Neuronal stem cell (in vitro differentiated cells): ENCODE measurements around the gene C1S.

ENCODE experiments used
- DNase-seq: peaks from one replicate; pipeline ENCODE4 v3.0.0-alpha.2; 2013; ENCODE audit warnings: low spot score
- H2AFZ ChIP-seq: one replicate; pipeline ENCODE4 v1.6.1; 2013; ENCODE audit warnings: mild to moderate bottlenecking, low read length, inconsistent platforms
- H2AK5ac ChIP-seq: 2 replicates; pipeline ENCODE4 v1.6.1; 2013; ENCODE audit warnings: low read depth, mild to moderate bottlenecking, inconsistent platforms, low read length, moderate library complexity, mixed read lengths
- H2BK120ac ChIP-seq: 2 replicates; pipeline ENCODE4 v1.6.1; 2013; ENCODE audit warnings: low read depth, mild to moderate bottlenecking, inconsistent platforms, low read length, moderate library complexity, mixed read lengths
- H2BK12ac ChIP-seq: one replicate; pipeline ENCODE4 v1.6.1; 2013; ENCODE audit warnings: low read length, inconsistent platforms
- H2BK15ac ChIP-seq: 2 replicates; pipeline ENCODE4 v1.6.1; 2013; ENCODE audit warnings: mild to moderate bottlenecking, low read length, inconsistent platforms, mixed read lengths
- H2BK5ac ChIP-seq: one replicate; pipeline ENCODE4 v1.6.1; 2013; ENCODE audit warnings: inconsistent platforms, mild to moderate bottlenecking, low read length, moderate library complexity
- H3K14ac ChIP-seq: one replicate; pipeline ENCODE4 v1.6.1; 2013; ENCODE audit warnings: low read length, inconsistent platforms
- H3K18ac ChIP-seq: 2 replicates; pipeline ENCODE4 v1.6.1; 2013; ENCODE audit warnings: low read length, inconsistent platforms
- H3K23ac ChIP-seq: 2 replicates; pipeline ENCODE4 v1.6.1; 2013; ENCODE audit warnings: low read depth, mild to moderate bottlenecking, mixed read lengths, low read length, inconsistent platforms; ENCODE audit not compliant: poor library complexity
- H3K27ac ChIP-seq: replicated peaks from 3 replicates; pipeline ENCODE4 v1.5.1; 2013; ENCODE audit warnings: low read length, inconsistent platforms
- H3K27me3 ChIP-seq, 3 experiments: 2 replicates each; pipeline ENCODE4 v1.6.1; 2013; ENCODE audit warnings: low read length in 3 of 3, mild to moderate bottlenecking in 2 of 3, inconsistent platforms in 1 of 3, low read depth in 1 of 3, mixed read lengths in 1 of 3, moderate library complexity in 1 of 3; ENCODE audit not compliant: control insufficient read depth in 3 of 3, insufficient read depth in 3 of 3
- H3K36me3 ChIP-seq, 2 donors: replicated peaks in 1 of 2; 2 replicates each; pipeline ENCODE4 v1.6.1; 2013; ENCODE audit warnings: low read length in 2 of 2; ENCODE audit not compliant: control insufficient read depth in 2 of 2, insufficient read depth in 2 of 2
- H3K4ac ChIP-seq: 2 replicates; pipeline ENCODE4 v1.6.1; 2013; ENCODE audit warnings: inconsistent platforms, mild to moderate bottlenecking, low read length, moderate library complexity
- H3K4me1 ChIP-seq, 2 donors: 1 replicate in 1 of 2; 2 replicates in 1 of 2; pipeline ENCODE4 v1.6.1; 2013; ENCODE audit warnings: low read length in 2 of 2, low read depth in 1 of 2; ENCODE audit not compliant: control insufficient read depth in 2 of 2, insufficient read depth in 1 of 2
- H3K4me2 ChIP-seq: one replicate; pipeline ENCODE4 v1.6.1; 2013; ENCODE audit warnings: mild to moderate bottlenecking, low read length, inconsistent platforms; ENCODE audit not compliant: insufficient read depth, poor library complexity, severe bottlenecking
- H3K4me3 ChIP-seq, 2 donors: 2 replicates each; pipeline ENCODE4 v1.5.1; 2013; ENCODE audit warnings: low read length in 2 of 2, mild to moderate bottlenecking in 2 of 2, inconsistent platforms in 1 of 2, moderate library complexity in 1 of 2
- H3K79me1 ChIP-seq: one replicate; pipeline ENCODE4 v1.6.1; 2013; ENCODE audit warnings: low read depth, mild to moderate bottlenecking, inconsistent platforms, low read length, moderate library complexity
- H3K9ac ChIP-seq: one replicate; pipeline ENCODE4 v1.6.1; 2013; ENCODE audit warnings: mild to moderate bottlenecking, low read depth, low read length, inconsistent platforms; ENCODE audit not compliant: poor library complexity
- H3K9me3 ChIP-seq, 2 donors: replicated peaks in 1 of 2; 2 replicates each; pipeline versions ENCODE3 to v1.6.1; 2013; ENCODE audit warnings: low read length in 2 of 2, mild to moderate bottlenecking in 2 of 2, inconsistent platforms in 1 of 2, low read depth in 1 of 2, mixed read lengths in 1 of 2, moderate library complexity in 1 of 2; ENCODE audit not compliant: control insufficient read depth in 2 of 2, insufficient read depth in 1 of 2
- H4K8ac ChIP-seq: one replicate; pipeline ENCODE4 v1.6.1; 2013; ENCODE audit warnings: low read depth, mild to moderate bottlenecking, inconsistent platforms, low read length, moderate library complexity
- H4K91ac ChIP-seq: one replicate; pipeline ENCODE4 v1.6.1; 2013; ENCODE audit warnings: low read length, low read depth, mild to moderate bottlenecking, inconsistent platforms; ENCODE audit not compliant: poor library complexity
- WGBS, 2 donors: extraction: QIAGEN DNeasy Blood & Tissue Kit; methylation state at CpG; one replicate each; pipeline ENCODE4 v1.1.7; 2013; ENCODE audit warnings: missing lambda C conversion rate in 2 of 2, mixed read lengths in 1 of 2; ENCODE audit not compliant: insufficient read length in 2 of 2, insufficient replicate concordance in 1 of 2; ENCODE audit errors: extremely low coverage in 2 of 2; 5-methylcytosine and 5-hydroxymethylcytosine counted together

Gene C1S

GRCh38 chr12:7058163-7058845, 2.2 kb upstream of the C1S start:
- Histone ChIP-seq H3K14ac (no peak overlapping the region), H3K4ac (no peak overlapping the region), H3K9me3 (no peaks in the 10 kb centered on the region), H3K79me1 (no peaks in the 10 kb centered on the region), H4K8ac (no peak overlapping the region), H3K27me3 (no peaks in the 10 kb centered on the region), H4K91ac (no peak overlapping the region), H2BK15ac (no peak overlapping the region), H3K4me3 (no peak overlapping the region), H3K9ac (no peak overlapping the region), H2AFZ (no peak overlapping the region), H2BK12ac (no peak overlapping the region), H3K27ac (no peak overlapping the region), H3K18ac (peak overlapping the region; percentile 48), H2AK5ac (no peak overlapping the region), H2BK120ac (no peak overlapping the region), H3K23ac (no peak overlapping the region), H2BK5ac (no peak overlapping the region), H3K4me1 (peaks cover 0 to 5% of the 10 kb centered on the region in 2 donors), H3K4me2 (no peak overlapping the region), H3K36me3 (no peaks in the 10 kb centered on the region)
- no CpG with 5 or more reads among the region's 3 CpGs for WGBS, 2 donors
- no peak for DNase-seq

DNA sequence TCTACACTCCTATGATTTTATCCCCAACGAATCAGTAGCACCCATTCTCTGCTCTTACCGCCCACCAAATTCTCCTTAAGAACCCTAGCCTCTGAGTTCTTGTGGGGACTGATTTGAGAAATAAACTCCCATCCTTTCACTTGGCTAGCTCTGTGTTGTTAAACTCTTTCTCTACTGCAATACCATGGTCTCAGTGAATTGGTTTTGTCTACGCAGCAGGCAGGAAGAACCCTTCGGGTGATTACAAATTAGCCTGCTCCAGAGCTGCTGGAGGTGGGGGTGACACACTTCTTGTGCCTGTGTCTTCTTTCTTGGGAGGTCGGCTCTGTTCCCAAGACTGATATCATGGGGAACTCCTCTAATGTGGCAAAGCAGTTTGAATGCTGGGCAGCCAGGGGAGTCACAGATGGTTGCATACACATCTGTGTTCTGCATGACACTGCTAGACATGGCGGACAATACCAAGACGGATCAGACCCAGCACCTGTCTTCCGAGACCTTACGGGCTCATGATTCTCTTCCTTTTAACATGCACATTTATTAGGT, 1.6 kb upstream of the C1S start:
- Histone ChIP-seq H3K79me1 (no peaks in the 10 kb centered on the region), H4K91ac (no peak overlapping the region), H3K27me3 (no peaks in the 10 kb centered on the region), H3K9ac (no peak overlapping the region), H3K23ac (no peak overlapping the region), H3K18ac (no peak overlapping the region), H4K8ac (no peak overlapping the region), H3K14ac (no peak overlapping the region), H3K27ac (no peak overlapping the region), H2BK12ac (no peak overlapping the region), H2AFZ (no peak overlapping the region), H2BK15ac (no peak overlapping the region), H3K4ac (no peak overlapping the region), H3K36me3 (no peaks in the 10 kb centered on the region), H2BK120ac (no peak overlapping the region), H3K9me3 (no peaks in the 10 kb centered on the region), H3K4me3 (no peak overlapping the region), H3K4me2 (no peak overlapping the region), H2AK5ac (no peak overlapping the region), H2BK5ac (no peak overlapping the region), H3K4me1 (peaks cover 0 to 5% of the 10 kb centered on the region in 2 donors)
- DNase-seq, result no peak
- no CpG with 5 or more reads among the region's 9 CpGs for WGBS, 2 donors

DNA sequence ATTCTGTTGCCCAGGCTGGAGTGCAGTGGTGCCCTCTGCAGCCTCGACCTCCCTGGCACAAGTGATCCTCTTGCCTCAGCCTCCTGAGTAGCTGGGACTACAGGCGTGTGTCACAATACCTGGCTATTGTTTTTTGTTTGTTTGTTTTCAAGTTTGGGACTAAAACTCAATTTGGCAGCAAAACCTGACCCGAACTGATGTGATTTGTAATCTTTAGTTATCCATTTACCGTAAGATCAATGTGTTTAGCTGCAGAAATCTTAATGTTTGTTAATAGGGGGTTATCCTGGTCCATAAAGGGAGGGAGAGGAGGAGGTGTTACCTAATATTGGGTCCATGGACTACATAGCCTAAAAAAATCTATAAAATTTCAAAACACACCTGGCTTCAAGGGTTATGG, 738 bp upstream of the C1S start:
- no peak overlapping the region for H4K8ac ChIP-seq
- H3K14ac ChIP-seq, result no peak overlapping the region
- H2AK5ac ChIP-seq, result no peak overlapping the region
- no CpG with 5 or more reads among the region's 4 CpGs for WGBS, 2 donors
- H3K27ac ChIP-seq, result no peak overlapping the region
- DNase-seq, result no peak
- no peaks in the 10 kb centered on the region for H3K36me3 ChIP-seq
- H3K23ac ChIP-seq, result no peak overlapping the region
- no peak overlapping the region for H3K18ac ChIP-seq
- H3K4ac ChIP-seq, result no peak overlapping the region
- no peak overlapping the region for H4K91ac ChIP-seq
- H2BK12ac ChIP-seq, result no peak overlapping the region
- no peak overlapping the region for H3K4me3 ChIP-seq
- H2AFZ ChIP-seq, result no peak overlapping the region
- no peaks in the 10 kb centered on the region for H3K27me3 ChIP-seq
- H2BK15ac ChIP-seq, result no peak overlapping the region
- H3K9ac ChIP-seq, result no peak overlapping the region
- H3K4me1 ChIP-seq, result peaks cover 0 to 5% of the 10 kb centered on the region in 2 donors
- H3K9me3 ChIP-seq, result no peaks in the 10 kb centered on the region
- H3K4me2 ChIP-seq, result no peak overlapping the region
- H2BK5ac ChIP-seq, result no peak overlapping the region
- H2BK120ac ChIP-seq, result no peak overlapping the region
- no peaks in the 10 kb centered on the region for H3K79me1 ChIP-seq

- Histone ChIP-seq H4K8ac (no peak overlapping the region), H2BK120ac (no peak overlapping the region), H2BK5ac (no peak overlapping the region), H3K79me1 (no peaks in the 10 kb centered on the region), H3K18ac (no peak overlapping the region), H3K4me1 (peaks cover 0 to 5% of the 10 kb centered on the region in 2 donors), H3K4ac (no peak overlapping the region), H3K9ac (no peak overlapping the region), H3K4me3 (no peak overlapping the region), H2AFZ (peak overlapping the region; percentile 83), H3K27ac (no peak overlapping the region), H2BK12ac (no peak overlapping the region), H3K9me3 (no peaks in the 10 kb centered on the region), H3K27me3 (no peaks in the 10 kb centered on the region), H3K36me3 (no peaks in the 10 kb centered on the region), H4K91ac (no peak overlapping the region), H3K4me2 (no peak overlapping the region), H3K14ac (no peak overlapping the region), H2AK5ac (no peak overlapping the region), H3K23ac (no peak overlapping the region), H2BK15ac (no peak overlapping the region)
- no peak for DNase-seq
- no CpG with 5 or more reads among the region's 13 CpGs for WGBS, 2 donors
Measured at GRCh38 chr12:7061138-7061537, 620 bp downstream of the C1S start.
